HG02642 (cell line): ENCODE measurements around the gene CD276.
"Not testable (repeated sequence)": the region's sequence is repeated elsewhere in the genome, so short reads cannot be mapped to it uniquely, and the experiment has no call there.

ENCODE experiments used
- ATAC-seq: cut with Tn5 transposase; IDR thresholded peaks from one replicate; pipeline ENCODE4 v1.9.1; 2021; ENCODE audit warnings: mild to moderate bottlenecking; ENCODE audit not compliant: unreplicated experiment, poor library complexity

Gene CD276

DNA sequence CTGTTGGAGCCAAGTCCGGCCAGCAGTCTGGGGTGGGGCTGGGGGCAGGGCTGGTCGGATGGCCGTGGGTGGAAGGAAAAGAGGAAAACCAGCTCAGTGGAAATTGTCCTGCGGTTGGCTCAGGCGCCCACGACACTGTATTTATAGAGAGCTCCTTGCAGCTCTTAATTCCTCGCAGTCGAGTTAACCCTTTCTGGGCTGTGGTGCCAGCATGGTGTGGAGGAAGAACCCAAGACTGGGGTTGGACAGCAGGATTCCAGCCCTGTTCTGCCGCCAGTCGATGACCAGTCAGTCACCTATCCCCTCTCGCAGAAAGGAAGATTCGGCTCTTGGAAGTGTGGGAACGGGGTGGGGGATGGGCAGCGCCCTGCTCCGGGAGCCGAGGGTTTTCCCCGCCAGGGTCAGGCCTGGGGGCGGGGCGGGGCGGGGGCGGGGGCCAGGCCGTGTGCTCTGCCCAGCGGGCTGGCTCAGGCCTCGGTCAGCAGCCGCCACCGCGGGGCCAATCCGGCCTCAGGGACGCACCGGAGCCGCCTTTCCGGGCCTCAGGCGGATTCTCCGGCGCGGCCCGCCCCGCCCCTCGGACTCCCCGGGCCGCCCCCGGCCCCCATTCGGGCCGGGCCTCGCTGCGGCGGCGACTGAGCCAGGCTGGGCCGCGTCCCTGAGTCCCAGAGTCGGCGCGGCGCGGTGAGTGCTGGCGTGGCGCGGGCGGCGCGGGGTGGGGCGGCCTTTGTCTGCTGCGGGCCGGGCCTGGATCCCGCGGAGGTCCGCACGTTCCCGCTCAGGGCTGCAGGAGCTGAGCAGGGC is at the start of gene CD276:
Gene CD276, plus strand, starts transcription at position 607 of the 804 bp plus-strand sequence. CDS start 15,257 bp downstream, outside the sequence.
- ATAC-seq: peak; percentile 49

DNA sequence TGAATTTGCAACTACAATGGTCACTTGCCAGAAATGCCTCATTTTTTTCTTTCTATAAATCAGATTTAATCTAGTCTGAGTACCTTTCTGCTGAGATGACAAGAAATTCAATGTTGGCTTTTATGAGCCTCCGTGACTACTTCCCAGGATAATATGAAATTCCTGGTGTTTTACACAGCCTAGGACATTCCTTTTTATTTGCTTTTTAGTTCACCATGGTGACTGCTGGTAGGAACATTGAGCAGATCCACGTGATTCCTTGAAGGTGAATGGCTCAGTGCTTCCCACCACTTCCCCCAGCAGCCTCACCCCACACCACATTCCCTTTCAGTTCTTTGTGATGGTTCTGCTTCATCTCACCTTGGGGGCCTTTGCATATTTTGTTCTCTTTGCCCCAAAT is 46.7 kb upstream of the CD276 start:
- no peak for ATAC-seq

GRCh38 chr15:73639464-73639863 is 44.7 kb upstream of the CD276 start:
- ATAC-seq: not testable (repeated sequence)

- ATAC-seq: no peak
Measured at GRCh38 chr15:73647259-73648013, 36.7 kb upstream of the CD276 start.

DNA sequence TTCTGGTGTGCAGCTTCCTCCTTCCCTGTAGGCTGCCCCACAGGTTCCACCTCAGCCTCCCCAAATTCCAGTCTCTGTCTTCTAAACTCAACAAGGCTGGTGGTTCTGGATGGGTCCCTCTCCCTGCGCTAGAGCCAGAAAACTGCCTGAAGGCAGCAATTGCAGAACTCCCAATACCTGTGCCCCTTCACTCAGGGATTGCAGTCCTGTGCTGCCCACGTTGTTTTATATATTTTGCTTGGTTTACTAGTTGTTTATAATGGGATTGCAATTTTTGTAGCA is 36.2 kb upstream of the CD276 start:
- ATAC-seq: no peak

- ATAC-seq: no peak
Measured at GRCh38 chr15:73650416-73651126, 33.6 kb upstream of the CD276 start.

GRCh38 chr15:73654659-73655058 is 29.5 kb upstream of the CD276 start:
- no peak for ATAC-seq

GRCh38 chr15:73655724-73656123 is 28.5 kb upstream of the CD276 start:
- no peak for ATAC-seq

DNA sequence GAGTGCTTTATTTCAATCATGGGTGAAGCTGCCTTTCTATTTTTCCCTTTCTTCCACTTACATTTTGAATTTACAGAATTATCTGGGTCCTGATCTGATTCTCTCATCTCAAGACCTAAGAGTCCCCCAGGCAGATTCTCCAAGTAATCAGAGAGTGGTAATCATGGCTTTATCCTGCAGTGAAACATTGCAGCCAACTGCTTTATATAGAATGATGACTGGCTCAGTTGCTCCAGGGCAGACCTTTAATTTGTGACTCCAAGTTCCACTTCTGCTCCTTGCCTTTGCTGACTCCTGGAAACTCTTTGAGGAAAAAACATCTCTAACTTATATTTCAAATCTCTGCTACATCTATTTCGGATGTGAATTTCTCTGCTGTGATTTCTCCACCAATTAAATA is 25.5 kb upstream of the CD276 start:
- ATAC-seq: no peak

- no peak for ATAC-seq
Measured at GRCh38 chr15:73660455-73660854, 23.7 kb upstream of the CD276 start.

DNA sequence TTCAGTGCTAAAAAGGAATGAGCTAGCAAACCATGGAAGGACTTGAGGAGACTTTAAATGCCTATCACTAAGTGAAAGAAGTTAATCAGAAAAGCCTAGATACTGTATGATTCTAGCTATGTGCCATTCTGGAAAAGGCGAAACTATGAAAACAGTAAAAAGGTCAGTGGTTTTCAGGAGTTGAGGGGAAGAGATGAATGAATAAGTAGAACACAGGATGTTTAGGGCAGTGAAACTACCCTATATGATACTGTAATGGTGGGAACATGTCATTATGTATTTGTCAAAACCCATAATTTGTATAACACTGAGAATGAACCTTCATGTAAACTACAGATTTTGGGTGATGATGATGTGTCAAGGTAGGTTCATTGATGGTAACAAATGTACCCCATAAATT is 9.6 kb upstream of the CD276 start:
- no peak for ATAC-seq

DNA sequence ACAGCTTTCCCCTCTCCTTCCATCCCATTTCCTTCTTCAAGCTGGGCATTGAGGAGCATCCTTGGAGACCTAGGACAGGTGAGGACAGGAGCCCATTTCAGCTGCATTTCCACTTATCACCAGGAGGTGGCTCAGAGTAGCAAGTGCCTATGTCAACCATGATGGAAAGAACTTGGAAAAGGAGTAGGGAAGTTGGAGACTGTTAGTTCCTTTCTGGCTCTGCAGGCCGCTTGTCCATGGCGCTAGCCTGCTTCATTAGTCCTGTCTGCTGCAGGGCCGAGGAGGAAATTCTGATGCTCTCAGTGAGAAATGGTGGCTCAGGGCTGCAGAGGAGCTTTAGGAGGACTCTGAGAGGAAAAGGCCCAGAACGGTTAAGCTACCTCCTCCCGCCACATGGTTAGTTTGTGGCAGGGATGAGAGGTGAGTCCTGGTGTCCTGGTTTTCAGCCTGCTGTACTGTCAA is 7.0 kb upstream of the CD276 start:
- no peak for ATAC-seq

DNA sequence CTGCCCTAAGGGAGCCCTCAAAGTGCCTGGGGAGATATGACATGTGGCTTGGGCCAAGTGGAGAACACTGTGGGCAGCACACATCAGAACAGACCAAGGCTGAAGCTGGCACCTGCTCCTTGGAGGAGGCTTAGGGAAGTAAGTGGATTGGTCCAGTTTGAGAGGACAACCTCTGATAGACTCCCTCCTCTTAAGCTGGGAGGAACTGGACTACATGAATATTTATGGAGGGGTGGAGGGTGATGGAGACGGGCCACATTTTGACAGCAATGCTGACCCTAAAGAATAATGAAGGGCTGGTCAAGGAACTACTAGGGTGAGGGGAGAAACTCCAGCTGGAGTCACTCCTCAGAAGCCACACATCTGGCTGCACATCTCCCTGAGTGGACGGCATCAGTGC is 6.5 kb upstream of the CD276 start:
- ATAC-seq: no peak

DNA sequence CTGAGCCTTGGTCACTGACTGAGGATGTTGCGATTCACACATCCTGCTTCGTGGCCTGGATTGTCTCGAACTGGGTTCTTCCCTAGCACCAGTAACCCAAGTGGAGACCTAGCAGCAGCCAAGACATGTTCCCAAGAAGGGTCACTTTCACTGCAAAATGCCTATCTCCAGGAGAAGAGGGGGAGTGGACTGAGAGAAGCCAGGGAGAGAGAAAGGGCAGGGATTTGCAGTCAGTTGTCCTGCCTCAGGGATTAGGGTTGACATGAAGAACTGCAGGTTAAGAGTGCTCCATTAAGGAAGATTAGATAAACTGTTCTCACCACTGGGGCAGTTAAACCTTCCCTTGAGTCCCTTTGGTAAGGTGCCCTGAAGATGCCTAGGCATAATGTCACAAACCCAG is 5.7 kb upstream of the CD276 start:
- no peak for ATAC-seq

GRCh38 chr15:73679180-73679579 is 5.0 kb upstream of the CD276 start:
- no peak for ATAC-seq

DNA sequence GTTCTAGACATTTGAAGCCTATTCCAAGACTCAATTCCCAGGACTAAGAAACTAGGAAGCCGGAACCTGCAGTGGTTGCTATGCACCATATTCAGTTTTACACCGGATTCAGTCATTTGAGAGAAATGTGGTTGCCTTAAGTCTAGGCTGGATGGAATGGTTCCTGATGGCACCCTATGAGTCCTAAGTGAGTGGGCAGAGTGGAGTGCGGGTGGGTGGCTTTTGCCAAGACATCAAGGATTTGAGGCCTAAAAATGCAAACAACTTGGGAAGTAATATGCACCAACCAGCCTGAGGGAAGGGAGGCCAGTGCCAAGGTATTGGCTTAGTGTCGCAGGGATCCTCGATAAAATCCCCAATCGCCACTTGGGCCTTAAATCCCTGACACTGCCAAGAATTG is 4.2 kb upstream of the CD276 start:
- no peak for ATAC-seq

GRCh38 chr15:73680549-73680948 is 3.6 kb upstream of the CD276 start:
- no peak for ATAC-seq

DNA sequence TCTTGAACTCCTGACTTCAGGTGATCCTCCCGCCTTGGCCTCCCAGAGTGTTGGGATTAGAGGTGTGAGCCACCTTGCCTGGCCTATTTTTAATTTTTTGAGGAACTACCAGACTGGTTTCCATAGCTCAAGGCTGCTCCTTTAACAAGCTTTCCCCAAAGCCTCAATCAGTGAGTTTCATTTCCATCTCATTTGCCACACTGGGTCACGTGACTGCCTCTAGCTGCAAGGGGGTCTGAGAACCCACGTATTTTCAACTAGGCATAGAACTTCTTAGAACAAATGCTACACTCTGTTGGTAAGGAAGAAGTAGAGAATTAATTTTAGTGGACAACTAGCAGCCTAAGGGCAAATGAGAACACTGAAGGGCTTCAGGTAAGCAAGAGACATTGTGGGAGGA is 3.1 kb upstream of the CD276 start:
- ATAC-seq: no peak

- ATAC-seq: no peak
Measured at GRCh38 chr15:73681856-73682599, 2.2 kb upstream of the CD276 start.

GRCh38 chr15:73682600-73683090 is 1.5 kb upstream of the CD276 start:
- no peak for ATAC-seq
